ENCODE measurements around the gene ANAPC13. TPM values are rescaled to one million over a fixed set of nuclear protein-coding genes. Genes with fewer than 3 reads are reported as not detected.

Gene ANAPC13
- total RNA-seq, 1 donor from 2014 or later: 46.4 TPM

DNA sequence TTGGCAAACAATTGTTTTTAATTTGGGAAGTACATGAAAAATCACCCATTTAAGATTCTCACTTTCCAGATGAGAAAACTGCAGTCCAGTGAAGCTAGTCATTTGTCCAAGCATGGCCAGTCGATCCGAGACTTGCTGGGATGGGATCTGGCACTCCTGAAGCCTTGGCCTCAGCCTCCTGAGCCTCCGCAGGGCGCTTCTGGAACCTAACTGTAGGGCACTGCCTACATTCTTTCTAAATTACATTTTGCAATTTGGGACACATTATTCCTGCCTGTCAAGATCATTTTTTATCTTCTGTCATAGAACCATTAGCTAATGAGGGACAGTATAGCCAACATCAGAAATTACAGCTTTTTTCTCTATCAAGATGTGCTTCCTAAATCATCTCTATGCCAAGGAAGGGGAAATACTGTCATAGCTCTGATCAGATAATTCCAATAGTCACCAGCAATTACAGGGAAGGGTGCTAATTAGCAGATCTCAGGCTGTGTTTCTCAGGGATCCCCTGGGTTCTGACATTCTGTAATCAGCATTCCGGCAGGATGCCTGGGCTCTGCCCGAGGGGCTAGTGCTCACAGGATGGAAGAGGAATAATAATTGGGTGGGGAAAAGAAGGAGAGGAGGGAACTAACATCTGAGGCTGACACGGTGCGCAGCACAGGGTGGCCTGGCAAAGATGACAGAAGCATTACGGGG lies 28.3 kb downstream of the ANAPC13 start:
- no peak for DNase-seq (ENCODE audit: low read depth, low spot score)

DNA sequence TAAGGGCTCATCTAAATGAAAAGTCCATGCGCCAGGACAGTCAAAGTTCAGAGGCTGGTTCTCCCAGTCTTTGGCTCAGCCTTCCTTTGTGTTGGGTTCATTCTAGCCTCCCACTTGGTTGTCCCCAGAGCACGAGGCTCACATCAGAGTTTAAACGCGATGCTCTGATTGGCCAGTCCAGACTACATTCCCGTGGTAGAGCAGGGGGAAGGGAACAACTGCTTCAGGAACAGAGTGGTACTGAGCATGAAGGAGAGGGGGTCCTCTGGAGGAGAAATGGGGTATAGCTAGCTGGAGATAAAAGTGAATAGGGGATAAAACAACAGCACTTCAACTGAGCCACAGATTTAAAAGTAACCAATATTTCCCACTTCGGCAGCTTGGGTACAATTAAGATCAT lies 32.2 kb downstream of the ANAPC13 start:
- DNase-seq (ENCODE audit: low read depth, low spot score): no peak

GRCh38 chr3:134449951-134450350 lies 35.8 kb downstream of the ANAPC13 start:
- DNase-seq (ENCODE audit: low read depth, low spot score): no peak

GRCh38 chr3:134449277-134449676 lies 36.5 kb downstream of the ANAPC13 start:
- DNase-seq (ENCODE audit: low read depth, low spot score): no peak

GRCh38 chr3:134448664-134449063 lies 37.1 kb downstream of the ANAPC13 start:
- no peak for DNase-seq (ENCODE audit: low read depth, low spot score)

GRCh38 chr3:134447351-134447750 lies 38.4 kb downstream of the ANAPC13 start:
- DNase-seq (ENCODE audit: low read depth, low spot score): no peak

GRCh38 chr3:134446800-134447199 lies 39.0 kb downstream of the ANAPC13 start:
- DNase-seq (ENCODE audit: low read depth, low spot score): no peak

GRCh38 chr3:134445636-134446035 lies 40.1 kb downstream of the ANAPC13 start:
- DNase-seq (ENCODE audit: low read depth, low spot score): peak; percentile 67

DNA sequence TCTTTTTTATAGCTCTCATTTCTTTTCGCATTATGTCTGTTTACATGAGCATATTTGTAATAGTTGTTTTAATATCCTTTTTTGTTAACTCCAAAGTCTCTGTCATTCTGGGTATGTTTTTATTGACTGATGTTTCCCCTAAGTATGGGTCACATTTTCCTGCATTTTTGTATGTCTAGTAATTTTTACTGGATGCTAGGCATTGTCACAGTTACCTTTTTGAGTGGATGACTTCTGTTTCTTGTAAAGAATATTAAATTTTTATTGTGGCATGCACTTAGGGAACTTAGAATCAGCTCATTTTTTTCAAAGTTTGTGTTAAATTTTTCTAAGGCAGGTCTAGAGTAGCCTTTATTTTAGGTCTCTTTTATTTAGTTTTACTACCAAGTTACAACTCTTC lies 40.7 kb downstream of the ANAPC13 start:
- DNase-seq (ENCODE audit: low read depth, low spot score): no peak

- no peak for DNase-seq (ENCODE audit: low read depth, low spot score)
Measured at GRCh38 chr3:134441821-134442220, 44.0 kb downstream of the ANAPC13 start.

DNA sequence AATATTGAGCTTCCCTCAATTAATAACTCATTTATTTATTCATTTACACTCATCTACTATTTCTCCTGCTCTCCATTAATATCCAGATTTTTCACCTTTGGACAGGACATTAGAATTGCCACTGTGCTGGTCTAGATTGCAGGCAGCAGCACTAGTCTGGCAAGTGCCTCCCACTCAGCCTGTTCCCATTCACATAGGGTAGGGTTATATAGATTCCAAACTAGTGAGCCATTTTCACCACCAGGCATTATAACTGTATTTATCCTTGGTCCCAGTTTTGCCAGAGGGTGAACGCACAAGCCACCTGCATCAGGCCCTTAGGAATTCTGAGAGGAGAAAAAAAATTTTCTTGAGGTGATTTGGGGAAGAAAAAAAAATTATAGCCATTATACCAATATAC lies 44.5 kb downstream of the ANAPC13 start:
- DNase-seq (ENCODE audit: low read depth, low spot score): no peak

DNA sequence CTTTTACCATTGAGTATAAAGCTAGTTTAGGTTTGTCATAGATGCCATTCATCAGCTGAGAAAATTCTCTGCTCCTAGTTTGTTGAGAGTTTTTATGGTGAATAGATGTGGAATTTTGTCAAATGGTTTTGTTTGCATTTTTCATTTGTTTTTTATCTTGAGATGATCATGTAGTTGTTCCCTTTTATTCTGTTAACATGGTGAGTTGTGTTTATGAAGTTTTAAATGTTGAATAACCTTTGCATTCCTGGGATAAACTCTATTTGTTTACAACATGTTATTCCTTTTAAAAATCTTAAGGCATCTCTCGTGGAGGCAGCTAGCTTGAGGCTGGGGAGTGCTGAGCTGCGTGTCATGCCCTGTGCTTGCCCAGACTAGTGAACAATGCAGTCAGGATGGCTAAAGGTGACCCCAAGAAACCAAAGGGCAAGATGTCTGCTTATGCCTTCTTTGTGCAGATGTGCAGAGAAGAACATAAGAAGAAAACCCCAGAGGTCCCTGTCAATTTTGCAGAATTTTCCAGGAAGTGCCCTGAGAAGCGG lies 48.5 kb downstream of the ANAPC13 start:
- no peak for DNase-seq (ENCODE audit: low read depth, low spot score)

GRCh38 chr3:134432236-134432635 lies 53.5 kb downstream of the ANAPC13 start:
- no peak for DNase-seq (ENCODE audit: low read depth, low spot score)

DNA sequence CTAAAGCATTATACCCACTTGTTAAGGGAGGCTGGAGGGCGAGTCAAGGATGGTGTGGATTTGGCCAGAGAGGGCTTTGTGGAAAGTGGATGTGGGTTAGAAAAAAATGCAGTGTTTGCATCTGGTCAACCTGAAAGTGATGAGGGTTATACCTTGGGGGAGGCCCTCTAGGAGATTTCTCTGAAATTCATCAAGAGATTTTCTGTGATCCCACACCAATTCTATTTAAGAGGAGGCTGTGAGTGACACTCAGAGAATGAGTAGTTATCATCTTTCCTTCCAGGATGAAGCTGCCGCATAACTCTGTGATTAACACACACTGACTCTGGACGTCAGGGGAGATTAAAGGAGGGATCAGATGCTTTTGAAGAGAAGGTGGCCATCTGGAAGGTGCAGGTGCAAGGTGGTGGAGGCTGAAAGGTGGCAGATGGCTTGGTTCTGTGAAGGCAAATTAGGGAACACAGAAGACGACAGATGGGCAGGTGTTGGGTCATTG lies 54.8 kb downstream of the ANAPC13 start:
- DNase-seq (ENCODE audit: low read depth, low spot score): no peak

GRCh38 chr3:134430174-134430573 lies 55.6 kb downstream of the ANAPC13 start:
- DNase-seq (ENCODE audit: low read depth, low spot score): no peak

GRCh38 chr3:134428401-134428800 lies 57.4 kb downstream of the ANAPC13 start:
- no peak for DNase-seq (ENCODE audit: low read depth, low spot score)

Other genes with a start within 250 kb of the ANAPC13 start
- gene RYK, start 235.1 kb downstream of the ANAPC13 start, total RNA-seq: 92.2 and 92.5 TPM in 2 replicates
- 85.1 and 104 TPM in 2 replicates for gene AMOTL2, start 111.5 kb downstream of the ANAPC13 start, total RNA-seq
- gene CEP63, start 72 bp upstream of the ANAPC13 start, total RNA-seq: 21.2 and 26.1 TPM in 2 replicates
- not detected in 2 replicates for gene KY, start 165.0 kb upstream of the ANAPC13 start, total RNA-seq

All from pulmonary artery endothelial cell (primary cell).